ENCODE measurements around the gene DDIAS.

GRCh38 chr11:82901165-82901921 lies at the start of gene DDIAS:
- peak; percentile 88 to 98 (median 90) for TF ChIP-seq POLR2AphosphoS5 (IDR thresholded peaks at IDR 0.05)
- TF ChIP-seq, protein P1, sequence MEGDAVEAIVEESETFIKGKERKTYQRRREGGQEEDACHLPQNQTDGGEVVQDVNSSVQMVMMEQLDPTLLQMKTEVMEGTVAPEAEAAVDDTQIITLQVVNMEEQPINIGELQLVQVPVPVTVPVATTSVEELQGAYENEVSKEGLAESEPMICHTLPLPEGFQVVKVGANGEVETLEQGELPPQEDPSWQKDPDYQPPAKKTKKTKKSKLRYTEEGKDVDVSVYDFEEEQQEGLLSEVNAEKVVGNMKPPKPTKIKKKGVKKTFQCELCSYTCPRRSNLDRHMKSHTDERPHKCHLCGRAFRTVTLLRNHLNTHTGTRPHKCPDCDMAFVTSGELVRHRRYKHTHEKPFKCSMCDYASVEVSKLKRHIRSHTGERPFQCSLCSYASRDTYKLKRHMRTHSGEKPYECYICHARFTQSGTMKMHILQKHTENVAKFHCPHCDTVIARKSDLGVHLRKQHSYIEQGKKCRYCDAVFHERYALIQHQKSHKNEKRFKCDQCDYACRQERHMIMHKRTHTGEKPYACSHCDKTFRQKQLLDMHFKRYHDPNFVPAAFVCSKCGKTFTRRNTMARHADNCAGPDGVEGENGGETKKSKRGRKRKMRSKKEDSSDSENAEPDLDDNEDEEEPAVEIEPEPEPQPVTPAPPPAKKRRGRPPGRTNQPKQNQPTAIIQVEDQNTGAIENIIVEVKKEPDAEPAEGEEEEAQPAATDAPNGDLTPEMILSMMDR (IDR thresholded peaks at IDR 0.05), result no peak
- peak; percentile 61 to 66 for TF ChIP-seq POLR2A (IDR thresholded peaks at IDR 0.05)
- peak in 1 of 4 donors; percentile 38 for TF ChIP-seq EP300 (IDR thresholded peaks at IDR 0.05)

All from sigmoid colon (tissue), 4 donors.